Skeletal muscle satellite cell (primary cell): Measurements from ENCODE around the gene NUTF2.
A peak's percentile ranks its signal among the peaks of the same experiment; 100 is the strongest.
"Not testable (repeated sequence)": the region's sequence is repeated elsewhere in the genome, so short reads cannot be mapped to it uniquely, and the experiment has no call there.

Source experiments
- H3K27me3 ChIP-seq: 2 replicates; pipeline ENCODE4 v1.7.0; 2013; ENCODE audit warnings: low read length; ENCODE audit not compliant: control insufficient read depth, insufficient read depth
- H3K36me3 ChIP-seq: 2 replicates; pipeline ENCODE4 v1.7.0; 2013; ENCODE audit warnings: mild to moderate bottlenecking, control low read depth, low read length; ENCODE audit not compliant: insufficient read depth
- H3K4me1 ChIP-seq: 2 replicates; pipeline ENCODE4 v1.7.0; 2013; ENCODE audit warnings: low read length; ENCODE audit not compliant: control insufficient read depth, insufficient read depth
- H3K4me2 ChIP-seq: 2 replicates; pipeline ENCODE4 v1.7.0; 2013; ENCODE audit warnings: mild to moderate bottlenecking, low read length
- H3K4me3 ChIP-seq: 2 replicates; pipeline ENCODE4 v1.7.0; 2013; ENCODE audit warnings: low read length
- H3K9ac ChIP-seq: 2 replicates; pipeline ENCODE4 v1.7.0; 2013; ENCODE audit warnings: mild to moderate bottlenecking, low read depth, low read length, moderate library complexity
- H3K9me3 ChIP-seq: replicated peaks from 2 replicates; pipeline ENCODE4 v1.7.0; 2013; ENCODE audit warnings: mild to moderate bottlenecking, control low read depth, low read length

Gene NUTF2

GRCh38 chr16:67892899-67893742 lies 46.4 kb downstream of the NUTF2 start, which contains the start of gene PSKH1:
PSKH1 (plus strand) TSS chr16:67893254; CDS start chr16:67908750, 15,496 bp downstream.
- Histone ChIP-seq H3K4me2 (peak within 1 kb of the TSS; percentile 81), H3K4me3 (peak within 1 kb of the TSS; percentile 96), H3K9me3 (no peaks in the 10 kb centered on the region), H3K9ac (peak within 1 kb of the TSS; percentile 99), H3K27me3 (no peaks in the 10 kb centered on the region), H3K36me3 (no peaks in the 10 kb centered on the region), H3K4me1 (peaks cover 12% of the 10 kb centered on the region)

GRCh38 chr16:67893743-67894399 lies 47.1 kb downstream of the NUTF2 start:
- Histone ChIP-seq H3K9me3 (no peaks in the 10 kb centered on the region), H3K27me3 (no peaks in the 10 kb centered on the region), H3K36me3 (no peaks in the 10 kb centered on the region), H3K9ac (peak overlapping the region; percentile 99), H3K4me3 (peak overlapping the region; percentile 96), H3K4me2 (peak overlapping the region; percentile 81), H3K4me1 (peaks cover 12% of the 10 kb centered on the region)

- Histone ChIP-seq H3K4me3 (no peak overlapping the region), H3K4me1 (peaks cover 12% of the 10 kb centered on the region), H3K36me3 (no peaks in the 10 kb centered on the region), H3K4me2 (no peak overlapping the region), H3K9me3 (no peaks in the 10 kb centered on the region), H3K9ac (no peak overlapping the region), H3K27me3 (no peaks in the 10 kb centered on the region)
These were observed 50.5 kb downstream of the NUTF2 start for GRCh38 chr16:67897231-67897630.

- Histone ChIP-seq H3K4me1 (no peaks in the 10 kb centered on the region), H3K36me3 (no peaks in the 10 kb centered on the region), H3K4me3 (no peak overlapping the region), H3K9ac (no peak overlapping the region), H3K4me2 (no peak overlapping the region), H3K9me3 (no peaks in the 10 kb centered on the region), H3K27me3 (no peaks in the 10 kb centered on the region)
These were observed 55.0 kb downstream of the NUTF2 start for GRCh38 chr16:67901734-67902133.

- Histone ChIP-seq H3K27me3 (no peaks in the 10 kb centered on the region), H3K4me1 (no peaks in the 10 kb centered on the region), H3K4me2 (no peak overlapping the region), H3K4me3 (no peak overlapping the region), H3K9me3 (no peaks in the 10 kb centered on the region), H3K36me3 (no peaks in the 10 kb centered on the region), H3K9ac (no peak overlapping the region)
These were observed 56.1 kb downstream of the NUTF2 start for GRCh38 chr16:67902831-67903230.

- H3K4me2 ChIP-seq = no peak overlapping the region
- no peaks in the 10 kb centered on the region for H3K4me1 ChIP-seq
- no peak overlapping the region for H3K9ac ChIP-seq
- no peaks in the 10 kb centered on the region for H3K27me3 ChIP-seq
- H3K36me3 ChIP-seq = peaks cover 14% of the 10 kb centered on the region
- H3K9me3 ChIP-seq = no peaks in the 10 kb centered on the region
- no peak overlapping the region for H3K4me3 ChIP-seq
These were observed 60.9 kb downstream of the NUTF2 start for GRCh38 chr16:67907397-67908180.

- peaks cover 14% of the 10 kb centered on the region for H3K36me3 ChIP-seq
- no peaks in the 10 kb centered on the region for H3K27me3 ChIP-seq
- H3K9ac ChIP-seq = no peak overlapping the region
- H3K4me3 ChIP-seq = no peak overlapping the region
- H3K4me1 ChIP-seq = no peaks in the 10 kb centered on the region
- H3K4me2 ChIP-seq = no peak overlapping the region
- no peaks in the 10 kb centered on the region for H3K9me3 ChIP-seq
These were observed 62.5 kb downstream of the NUTF2 start for GRCh38 chr16:67909056-67909742.

GRCh38 chr16:67910158-67910557 lies 63.4 kb downstream of the NUTF2 start:
- Histone ChIP-seq H3K4me2 (no peak overlapping the region), H3K4me1 (no peaks in the 10 kb centered on the region), H3K9ac (no peak overlapping the region), H3K27me3 (no peaks in the 10 kb centered on the region), H3K9me3 (no peaks in the 10 kb centered on the region), H3K36me3 (peaks cover 14% of the 10 kb centered on the region), H3K4me3 (no peak overlapping the region)

- H3K9me3 ChIP-seq = no peaks in the 10 kb centered on the region
- no peak overlapping the region for H3K4me2 ChIP-seq
- H3K4me1 ChIP-seq = peaks cover 17% of the 10 kb centered on the region
- H3K36me3 ChIP-seq = peaks cover 13% of the 10 kb centered on the region
- no peak overlapping the region for H3K9ac ChIP-seq
- H3K4me3 ChIP-seq = no peak overlapping the region
- H3K27me3 ChIP-seq = no peaks in the 10 kb centered on the region
These were observed 68.2 kb downstream of the NUTF2 start for GRCh38 chr16:67914758-67915495.

- H3K4me3 ChIP-seq, H3K9ac ChIP-seq, H3K27me3 ChIP-seq, H3K9me3 ChIP-seq, H3K4me2 ChIP-seq: not testable (repeated sequence)
- H3K4me1 ChIP-seq = peaks cover 17% of the 10 kb centered on the region
- H3K36me3 ChIP-seq = peaks cover 13% of the 10 kb centered on the region
These were observed 68.7 kb downstream of the NUTF2 start for GRCh38 chr16:67915496-67915769.
